H1 (cell line): ENCODE results near the gene SESN3.

ENCODE experiments used
- EP300 ChIP-seq, 2 experiments: IDR thresholded peaks; 1 replicate in 1 of 2; 2 replicates in 1 of 2; pipeline ENCODE4 v1.6.1; 2011 to 2012; ENCODE audit warnings: low read depth in 2 of 2, low read length in 2 of 2, mild to moderate bottlenecking in 2 of 2, borderline replicate concordance in 1 of 2, inconsistent platforms in 1 of 2, moderate library complexity in 1 of 2
- EZH2 ChIP-seq: fragments of 200-600 bp; sonication (generic); IDR thresholded peaks from 2 replicates; pipeline ENCODE4 v1.7.1; 2012; ENCODE audit warnings: low read depth, mild to moderate bottlenecking, moderate library complexity, low read length, inconsistent platforms; ENCODE audit not compliant: severe bottlenecking
- HDAC6 ChIP-seq: IDR thresholded peaks from one replicate; pipeline ENCODE4 v1.7.1; 2012; ENCODE audit warnings: low read depth, mild to moderate bottlenecking, inconsistent platforms, low read length, moderate library complexity
- KDM1A ChIP-seq: fragments of 200-600, 300-600 bp; sonication (generic); IDR thresholded peaks from 2 replicates; pipeline ENCODE4 v1.7.1; 2016; ENCODE audit warnings: mild to moderate bottlenecking, low read length, borderline replicate concordance
- MAFK ChIP-seq: IDR thresholded peaks from 2 replicates; pipeline ENCODE4 v1.6.1; 2012; ENCODE audit warnings: low read depth, mild to moderate bottlenecking, improper control_type of control experiment, low read length
- NANOG ChIP-seq: IDR thresholded peaks from 2 replicates; pipeline ENCODE4 v1.6.1; 2011; ENCODE audit warnings: low read length, low read depth, mild to moderate bottlenecking, inconsistent platforms; ENCODE audit not compliant: insufficient read depth, poor library complexity, severe bottlenecking
- POLR2A ChIP-seq, 2 experiments: IDR thresholded peaks; 1 replicate in 1 of 2; 2 replicates in 1 of 2; pipeline ENCODE4 v1.6.1; 2011; ENCODE audit warnings: low read depth in 2 of 2, low read length in 2 of 2, mild to moderate bottlenecking in 2 of 2; ENCODE audit errors: control extremely low read depth in 1 of 2
- RNF2 ChIP-seq: fragments of 200-900, 300-1000 bp; sonication (generic); IDR thresholded peaks from 2 replicates; pipeline ENCODE4 v1.7.1; 2016; ENCODE audit warnings: borderline replicate concordance, low read depth, mild to moderate bottlenecking, antibody characterized with exemption, low read length; ENCODE audit not compliant: poor library complexity, severe bottlenecking; ENCODE audit errors: missing control alignments
- SIN3A ChIP-seq, 2 experiments: IDR thresholded peaks in 1 of 2; conservative IDR thresholded peaks in 1 of 2; 2 replicates each; pipeline ENCODE4 v1.6.1; 2011 to 2012; ENCODE audit warnings: low read length in 2 of 2, improper control_type of control experiment in 1 of 2, low read depth in 1 of 2, mild to moderate bottlenecking in 1 of 2
- SP1 ChIP-seq: IDR thresholded peaks from 2 replicates; pipeline ENCODE4 v1.6.1; 2011; ENCODE audit warnings: low read depth, low read length
- TF ChIP-seq, protein P1 (sequence below), 3 experiments: IDR thresholded peaks; 1 replicate in 2 of 3; 2 replicates in 1 of 3; pipeline versions ENCODE4 v1.5.1 to v1.6.1; 2011; ENCODE audit warnings: low read length in 3 of 3, mild to moderate bottlenecking in 3 of 3, inconsistent platforms in 2 of 3, low read depth in 1 of 3, moderate library complexity in 1 of 3; ENCODE audit not compliant: insufficient read depth in 1 of 3; ENCODE audit errors: control extremely low read depth in 1 of 3
- TF ChIP-seq, protein P2 (sequence below): IDR thresholded peaks from 2 replicates; pipeline ENCODE4 v1.6.1; 2012; ENCODE audit warnings: inconsistent platforms

DNA sequence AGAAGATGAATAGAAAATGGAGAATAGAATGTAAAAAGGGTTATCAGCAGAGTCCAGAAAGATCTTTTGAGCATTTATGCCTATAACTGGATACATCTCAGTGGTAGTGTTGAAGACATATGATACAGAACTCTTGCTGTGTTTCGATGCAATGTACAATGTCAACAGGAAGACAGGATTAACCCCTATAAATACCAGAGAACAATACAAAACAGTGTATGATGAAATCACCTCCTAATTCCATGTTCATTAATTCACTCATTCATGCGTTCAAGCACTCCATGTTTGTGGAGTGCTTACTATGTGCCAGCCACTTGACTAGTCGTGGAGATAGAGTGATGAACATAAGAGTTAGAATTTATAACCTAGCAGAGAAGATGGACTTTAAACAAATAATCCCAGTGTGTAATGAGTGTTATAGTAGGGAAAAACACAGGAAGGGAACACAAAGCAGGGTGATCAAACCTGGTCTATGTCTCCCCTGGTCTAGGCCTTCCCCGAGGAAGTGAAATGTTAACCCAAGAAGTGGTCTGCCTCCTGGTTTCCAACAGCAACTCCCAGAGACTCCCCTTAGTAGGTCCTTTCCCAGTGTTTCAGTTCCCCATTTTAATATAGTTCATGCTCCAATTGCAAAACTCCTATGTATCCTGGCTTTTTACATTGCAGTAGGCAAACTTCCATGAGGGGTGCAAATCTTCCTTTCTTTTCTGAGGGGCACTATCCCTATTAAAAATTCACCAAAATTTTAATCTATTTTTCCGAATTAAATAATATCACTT is 9.1 kb upstream of the SESN3 start:
- TF ChIP-seq NANOG (no peak), SIN3A (conservative IDR thresholded peaks at IDR 0.05 in 1 of 2, IDR thresholded peaks at IDR 0.05 in 1 of 2; ENCODE audit: low read depth in 1 of 2, low read length in 2 of 2) (no peak), KDM1A (no peak), HDAC6 (no peak), EP300 (IDR thresholded peaks at IDR 0.05; ENCODE audit: borderline replicate concordance in 1 of 2, low read depth in 2 of 2, low read length in 2 of 2) (no peak), SP1 (no peak), RNF2 (no peak), POLR2A (IDR thresholded peaks at IDR 0.05; ENCODE audit: control extremely low read depth in 1 of 2, low read depth in 2 of 2, low read length in 2 of 2) (no peak), EZH2 (no peak), MAFK (no peak)
- TF ChIP-seq, protein P1, sequence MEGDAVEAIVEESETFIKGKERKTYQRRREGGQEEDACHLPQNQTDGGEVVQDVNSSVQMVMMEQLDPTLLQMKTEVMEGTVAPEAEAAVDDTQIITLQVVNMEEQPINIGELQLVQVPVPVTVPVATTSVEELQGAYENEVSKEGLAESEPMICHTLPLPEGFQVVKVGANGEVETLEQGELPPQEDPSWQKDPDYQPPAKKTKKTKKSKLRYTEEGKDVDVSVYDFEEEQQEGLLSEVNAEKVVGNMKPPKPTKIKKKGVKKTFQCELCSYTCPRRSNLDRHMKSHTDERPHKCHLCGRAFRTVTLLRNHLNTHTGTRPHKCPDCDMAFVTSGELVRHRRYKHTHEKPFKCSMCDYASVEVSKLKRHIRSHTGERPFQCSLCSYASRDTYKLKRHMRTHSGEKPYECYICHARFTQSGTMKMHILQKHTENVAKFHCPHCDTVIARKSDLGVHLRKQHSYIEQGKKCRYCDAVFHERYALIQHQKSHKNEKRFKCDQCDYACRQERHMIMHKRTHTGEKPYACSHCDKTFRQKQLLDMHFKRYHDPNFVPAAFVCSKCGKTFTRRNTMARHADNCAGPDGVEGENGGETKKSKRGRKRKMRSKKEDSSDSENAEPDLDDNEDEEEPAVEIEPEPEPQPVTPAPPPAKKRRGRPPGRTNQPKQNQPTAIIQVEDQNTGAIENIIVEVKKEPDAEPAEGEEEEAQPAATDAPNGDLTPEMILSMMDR (IDR thresholded peaks at IDR 0.05; ENCODE audit: control extremely low read depth in 1 of 3, insufficient read depth in 1 of 3, low read depth in 1 of 3, low read length in 3 of 3) = no peak
- TF ChIP-seq, protein P2, sequence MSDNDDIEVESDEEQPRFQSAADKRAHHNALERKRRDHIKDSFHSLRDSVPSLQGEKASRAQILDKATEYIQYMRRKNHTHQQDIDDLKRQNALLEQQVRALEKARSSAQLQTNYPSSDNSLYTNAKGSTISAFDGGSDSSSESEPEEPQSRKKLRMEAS = no peak
